Esophagus squamous epithelium (tissue), 5 donors: ENCODE data around the gene SOX1. TPM values are rescaled to one million over a fixed set of nuclear protein-coding genes. Genes with fewer than 3 reads are reported as not detected.

ENCODE experiments used
- DNase-seq: peaks from one replicate; lab custom pipeline; 2025; lab: John Stamatoyannopoulos, UW
- H3K27ac ChIP-seq, 4 donors: fragments of 200-600 bp; sonication (generic); one replicate each; pipeline ENCODE4 v1.5.1; 2016 to 2019; ENCODE audit warnings: mild to moderate bottlenecking in 1 of 4
- H3K27me3 ChIP-seq, 4 donors: fragments of 200-600 bp; sonication (generic); 1 replicate in 3 of 4; 2 replicates in 1 of 4; pipeline versions ENCODE4 v1.5.1 to v1.6.0; 2017 to 2021; ENCODE audit warnings: antibody characterized with exemption in 1 of 4
- H3K36me3 ChIP-seq, 3 donors: fragments of 200-600 bp; sonication (generic); one replicate each; pipeline ENCODE4 v1.5.1; 2016 to 2019
- H3K4me1 ChIP-seq, 3 donors: fragments of 200-600 bp; sonication (generic); one replicate each; pipeline ENCODE4 v1.5.1; 2017 to 2019
- H3K4me3 ChIP-seq, 4 donors: fragments of 200-600 bp; sonication (generic); 1 replicate in 3 of 4; 2 replicates in 1 of 4; pipeline ENCODE4 v1.5.1; 2016 to 2019; ENCODE audit warnings: mild to moderate bottlenecking in 2 of 4, moderate library complexity in 1 of 4
- H3K9me3 ChIP-seq, 3 donors: fragments of 200-600 bp; sonication (generic); one replicate each; pipeline ENCODE4 v1.5.1; 2016 to 2019
- POLR2A ChIP-seq, 4 donors: fragments of 450-650 bp; IDR thresholded peaks; one replicate each; pipeline ENCODE4 v1.6.1; 2017; ENCODE audit warnings: antibody characterized with exemption in 4 of 4, mild to moderate bottlenecking in 4 of 4, moderate library complexity in 3 of 4
- WGBS, 2 donors: methylation state at CpG; one replicate each; pipeline ENCODE4 v1.1.5; 2018; 5-methylcytosine and 5-hydroxymethylcytosine counted together
- intact Hi-C: fragments of 100-400 bp; cut with DNase I; formaldehyde crosslinking; loops from one replicate; pipeline ENCODE4 v1.15.0; 2022
- total RNA-seq, 4 donors: library from RNA; depleted of rRNA; stranded (reverse); fragments of >200 nt; gene quantifications; one replicate each; pipeline ENCODE4 v1.1.0, GENCODE V29; 2016
- TF ChIP-seq, protein P1 (sequence below), 6 experiments: fragments of 450-650 bp in 4 of 6; fragments of 200-600 bp in 2 of 6; sonication (generic) in 2 of 6; IDR thresholded peaks; one replicate each; pipeline ENCODE4 v1.5.1; 2016 to 2019; ENCODE audit warnings: antibody characterized with exemption in 6 of 6, mild to moderate bottlenecking in 4 of 6, moderate library complexity in 4 of 6
- donor health status: DM: yes; HTN: yes; CAD: no.

Gene SOX1
- total RNA-seq, 4 donors from 2014 or later, result 0.19 TPM; not detected in 3

DNA sequence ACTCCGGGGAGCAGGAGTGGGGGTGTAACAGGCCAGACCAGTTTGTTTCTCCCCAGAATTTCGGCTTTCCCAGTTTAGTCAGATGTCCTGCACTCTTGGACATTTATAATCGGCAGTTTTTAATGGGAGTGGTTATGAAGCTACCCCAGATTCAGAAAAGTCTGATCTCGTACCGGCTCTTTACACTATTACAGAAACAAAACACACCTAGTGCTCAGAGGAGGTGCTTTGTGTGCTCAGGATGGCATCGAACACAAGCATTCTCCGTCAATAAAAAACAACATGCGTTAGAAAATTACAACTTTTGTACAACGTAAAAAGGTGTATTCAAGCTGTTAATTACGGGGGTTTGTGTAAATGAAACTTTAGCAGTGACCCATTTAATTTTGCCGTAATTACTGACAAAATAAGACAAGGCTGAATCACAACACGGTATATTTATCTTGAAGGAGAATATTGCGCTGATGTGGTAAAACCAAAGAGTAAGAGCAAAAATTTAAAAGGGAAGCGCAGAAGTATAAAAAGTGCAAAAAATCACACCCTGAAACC lies 6.6 kb upstream of the SOX1 start:
- 15% methylated on average over 14 of the region's 14 CpGs for WGBS, 2 donors
- H3K36me3 ChIP-seq, result no peaks in the 10 kb centered on the region

DNA sequence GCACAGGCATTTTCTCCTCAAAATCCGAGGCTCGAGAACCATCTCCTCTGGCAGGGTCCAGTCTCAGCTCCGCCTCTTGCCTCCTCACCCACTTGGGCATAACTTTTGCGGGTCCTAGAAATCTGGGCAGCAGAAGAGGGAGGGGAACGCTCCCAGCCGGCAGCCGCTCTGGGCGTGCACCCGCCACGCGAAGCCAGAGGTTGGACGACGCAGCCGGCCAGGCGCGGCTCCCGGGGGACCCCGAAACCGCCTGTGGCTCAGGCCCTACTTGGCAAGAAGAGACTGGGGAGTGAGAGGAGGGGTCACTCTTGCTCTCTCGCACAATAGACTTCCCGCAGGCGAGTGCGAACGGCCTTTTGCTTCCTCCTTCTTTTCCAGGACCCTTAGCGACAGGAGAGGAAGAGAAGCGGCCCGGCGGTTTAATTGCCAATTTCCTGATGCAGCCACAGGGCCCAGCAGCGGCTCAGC lies 6.0 kb upstream of the SOX1 start:
- 0 to 2% methylated on average over 3 to 5 of the region's 29 CpGs for WGBS, 2 donors
- Histone ChIP-seq H3K27me3 (peaks cover 29 to 100% (median 53%) of the 10 kb centered on the region in 4 donors), H3K36me3 (no peaks in the 10 kb centered on the region), H3K4me1 (peaks cover 0 to 34% (median 10%) of the 10 kb centered on the region in 3 donors), H3K4me3 (no peak overlapping the region), H3K27ac (no peak overlapping the region), H3K9me3 (no peaks in the 10 kb centered on the region)
- intact Hi-C loops, result no loop called here
- no peak for DNase-seq
- TF ChIP-seq POLR2A (IDR thresholded peaks at IDR 0.05), result no peak
- TF ChIP-seq, protein P1, sequence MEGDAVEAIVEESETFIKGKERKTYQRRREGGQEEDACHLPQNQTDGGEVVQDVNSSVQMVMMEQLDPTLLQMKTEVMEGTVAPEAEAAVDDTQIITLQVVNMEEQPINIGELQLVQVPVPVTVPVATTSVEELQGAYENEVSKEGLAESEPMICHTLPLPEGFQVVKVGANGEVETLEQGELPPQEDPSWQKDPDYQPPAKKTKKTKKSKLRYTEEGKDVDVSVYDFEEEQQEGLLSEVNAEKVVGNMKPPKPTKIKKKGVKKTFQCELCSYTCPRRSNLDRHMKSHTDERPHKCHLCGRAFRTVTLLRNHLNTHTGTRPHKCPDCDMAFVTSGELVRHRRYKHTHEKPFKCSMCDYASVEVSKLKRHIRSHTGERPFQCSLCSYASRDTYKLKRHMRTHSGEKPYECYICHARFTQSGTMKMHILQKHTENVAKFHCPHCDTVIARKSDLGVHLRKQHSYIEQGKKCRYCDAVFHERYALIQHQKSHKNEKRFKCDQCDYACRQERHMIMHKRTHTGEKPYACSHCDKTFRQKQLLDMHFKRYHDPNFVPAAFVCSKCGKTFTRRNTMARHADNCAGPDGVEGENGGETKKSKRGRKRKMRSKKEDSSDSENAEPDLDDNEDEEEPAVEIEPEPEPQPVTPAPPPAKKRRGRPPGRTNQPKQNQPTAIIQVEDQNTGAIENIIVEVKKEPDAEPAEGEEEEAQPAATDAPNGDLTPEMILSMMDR (IDR thresholded peaks at IDR 0.05), result no peak

More for the DNA sequence above, 6.6 kb upstream of the SOX1 start:
- Histone ChIP-seq H3K9me3 (no peaks in the 10 kb centered on the region), H3K27me3 (peaks cover 35 to 100% (median 55%) of the 10 kb centered on the region in 4 donors), H3K4me3 (no peak overlapping the region), H3K27ac (no peak overlapping the region), H3K4me1 (peaks cover 0 to 36% (median 10%) of the 10 kb centered on the region in 3 donors)
- DNase-seq, result no peak
- intact Hi-C loops, result no loop called here
- TF ChIP-seq POLR2A (IDR thresholded peaks at IDR 0.05), result no peak
- TF ChIP-seq, protein P1 (IDR thresholded peaks at IDR 0.05), result no peak

DNA sequence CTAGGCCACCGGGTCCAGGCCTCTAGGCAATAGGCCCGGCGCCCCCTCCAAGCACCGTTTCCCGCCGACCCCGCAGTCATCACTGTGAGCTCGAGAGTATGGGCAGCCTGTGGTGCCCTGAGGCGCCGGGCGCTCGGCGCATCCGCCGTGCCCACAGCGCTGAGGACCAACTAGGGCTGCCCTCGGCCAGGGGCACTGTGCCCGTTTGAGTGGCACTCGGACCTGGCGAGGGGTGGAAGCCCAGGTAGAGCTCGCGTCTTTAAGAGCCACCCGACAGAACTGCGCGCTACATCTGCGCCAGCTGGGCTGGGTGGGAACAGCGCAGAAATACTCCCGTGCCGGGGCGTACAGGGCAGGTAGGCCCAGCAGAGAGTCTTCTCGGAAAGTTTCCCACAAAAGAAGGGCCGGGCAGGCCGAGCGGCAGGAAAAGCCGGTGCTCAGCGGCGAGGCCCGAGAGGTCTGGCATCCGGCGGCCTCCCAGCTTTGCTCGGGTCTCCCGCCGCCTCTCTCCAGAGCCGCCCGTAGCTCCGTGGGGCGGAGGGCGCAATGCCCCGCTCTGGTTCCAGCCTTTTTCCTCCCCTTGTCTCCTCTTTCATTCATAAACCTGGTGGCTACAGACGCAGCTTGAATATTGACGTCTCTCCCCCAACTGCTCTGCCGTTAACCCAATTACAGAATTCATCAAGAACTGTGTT lies 5.4 kb upstream of the SOX1 start:
- Histone ChIP-seq H3K9me3 (no peaks in the 10 kb centered on the region), H3K4me3 (no peak overlapping the region), H3K4me1 (peaks cover 0 to 34% (median 14%) of the 10 kb centered on the region in 3 donors), H3K36me3 (no peaks in the 10 kb centered on the region), H3K27ac (no peak overlapping the region), H3K27me3 (peaks cover 24 to 100% (median 48%) of the 10 kb centered on the region in 4 donors)
- intact Hi-C loops, result no loop called here
- WGBS, 2 donors, result 7 to 15% methylated on average over 20 to 31 of the region's 52 CpGs
- TF ChIP-seq POLR2A (IDR thresholded peaks at IDR 0.05), result no peak
- TF ChIP-seq, protein P1 (IDR thresholded peaks at IDR 0.05), result no peak
- no peak for DNase-seq

DNA sequence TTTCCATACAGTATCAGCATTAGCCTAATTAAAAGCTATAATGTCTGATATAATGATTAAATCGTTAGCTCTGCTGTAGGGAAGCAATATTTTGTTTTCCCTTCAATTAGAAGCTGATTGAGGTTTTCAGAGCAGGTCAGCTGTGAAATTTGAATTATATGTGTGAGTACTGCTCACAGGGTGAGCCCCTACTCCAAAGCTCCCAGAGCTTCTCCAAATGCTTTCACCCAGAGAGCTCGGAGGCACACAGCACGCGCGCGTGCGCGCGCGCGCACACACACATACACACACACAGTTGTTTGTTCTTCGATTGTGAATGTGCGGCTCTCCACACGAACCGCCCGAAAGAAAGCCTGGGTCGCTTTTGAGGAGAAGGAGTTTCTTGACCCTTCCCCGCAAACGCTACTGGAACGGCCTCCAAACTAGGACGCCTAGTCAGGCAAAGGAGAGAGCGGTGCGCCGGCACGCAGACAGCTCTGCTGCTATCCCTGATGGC lies 4.8 kb upstream of the SOX1 start:
- 9 to 22% methylated on average over 25 of the region's 25 CpGs for WGBS, 2 donors
- H3K4me3 ChIP-seq, result no peak overlapping the region
- H3K36me3 ChIP-seq, result no peaks in the 10 kb centered on the region
- TF ChIP-seq, protein P1 (IDR thresholded peaks at IDR 0.05), result no peak
- TF ChIP-seq POLR2A (IDR thresholded peaks at IDR 0.05), result no peak
- peaks cover 19 to 100% (median 44%) of the 10 kb centered on the region in 4 donors for H3K27me3 ChIP-seq
- H3K27ac ChIP-seq, result no peak overlapping the region
- intact Hi-C loops, result no loop called here
- H3K4me1 ChIP-seq, result peaks cover 0 to 34% (median 14%) of the 10 kb centered on the region in 3 donors
- no peak for DNase-seq
- H3K9me3 ChIP-seq, result no peaks in the 10 kb centered on the region
